GM18858 (cell line): ENCODE measurements around the gene GPR108.
A peak's percentile ranks its signal among the peaks of the same experiment; 100 is the strongest.
"Not testable (repeated sequence)": the region's sequence is repeated elsewhere in the genome, so short reads cannot be mapped to it uniquely, and the experiment has no call there.

Experiments used
- ATAC-seq: cut with Tn5 transposase; IDR thresholded peaks from one replicate; pipeline ENCODE4 v1.9.1; 2021; ENCODE audit not compliant: unreplicated experiment

GPR108 gene

GRCh38 chr19:6761053-6761676 is 23.8 kb upstream of the GPR108 start:
- ATAC-seq = no peak

- no peak for ATAC-seq
Observed at GRCh38 chr19:6760606-6761005, 23.2 kb upstream of the GPR108 start.

DNA sequence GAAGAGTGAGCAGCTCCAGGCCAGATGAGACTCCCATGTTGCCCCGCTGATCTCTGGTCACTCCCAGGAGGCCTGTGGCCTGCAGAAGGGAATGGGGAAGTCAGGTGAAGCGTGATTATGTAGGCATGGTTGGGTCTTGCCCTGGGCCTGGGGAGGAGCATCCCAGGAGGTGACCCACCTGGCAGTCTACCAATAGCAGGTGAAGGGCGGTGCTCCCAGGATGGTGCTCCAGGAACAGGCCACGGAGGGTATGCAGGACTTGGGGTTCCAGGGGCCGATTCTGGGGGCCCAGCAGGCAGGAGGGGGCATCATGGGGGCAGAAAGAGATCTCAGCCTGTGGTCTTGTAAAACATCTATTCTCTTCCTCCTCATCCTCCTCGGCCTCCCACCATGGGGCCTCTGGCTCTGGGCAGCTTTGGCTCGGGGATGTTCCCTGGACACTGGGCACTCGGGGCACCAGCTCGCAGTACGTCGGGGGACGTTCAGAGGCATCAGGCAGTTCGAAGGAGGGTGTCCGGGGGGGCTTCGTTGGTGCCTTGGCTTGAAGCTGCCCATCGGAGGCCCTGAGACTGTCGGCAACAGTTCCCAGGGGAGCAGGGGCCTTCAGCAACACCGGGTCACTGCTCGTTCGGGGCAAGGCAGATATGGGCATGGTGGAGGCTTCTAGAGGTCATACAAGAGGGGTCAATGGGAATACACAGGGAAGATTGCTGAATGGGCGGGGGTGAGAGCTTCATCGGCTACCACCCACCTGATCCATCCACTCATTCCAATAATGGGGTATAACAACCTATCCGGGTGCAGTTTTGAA is 17.5 kb upstream of the GPR108 start:
- no peak for ATAC-seq

DNA sequence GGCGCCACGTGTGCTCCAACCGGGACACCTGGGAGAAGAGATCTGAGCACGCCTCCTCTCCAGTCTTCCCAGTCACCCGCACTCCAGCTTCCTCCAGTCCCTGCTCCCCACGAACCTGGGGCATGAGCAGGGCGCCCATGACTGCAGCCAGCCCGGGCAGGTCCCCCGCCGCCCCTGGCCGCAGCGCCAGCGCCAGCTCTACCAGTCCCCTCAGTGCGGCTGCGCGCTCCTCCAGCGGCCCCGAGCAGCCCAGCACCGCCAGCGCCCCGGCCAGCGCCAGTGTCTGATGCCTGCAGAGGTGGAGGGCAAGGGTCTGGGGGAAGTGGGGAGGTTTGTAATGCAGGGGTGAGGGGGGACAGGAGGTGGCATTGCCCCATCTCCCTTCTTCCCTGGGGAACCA is 16.8 kb upstream of the GPR108 start:
- ATAC-seq = no peak

GRCh38 chr19:6753178-6754031 is 16.0 kb upstream of the GPR108 start:
- ATAC-seq = peak; percentile 59

GRCh38 chr19:6752256-6753177 is 15.1 kb upstream of the GPR108 start:
- no peak for ATAC-seq

DNA sequence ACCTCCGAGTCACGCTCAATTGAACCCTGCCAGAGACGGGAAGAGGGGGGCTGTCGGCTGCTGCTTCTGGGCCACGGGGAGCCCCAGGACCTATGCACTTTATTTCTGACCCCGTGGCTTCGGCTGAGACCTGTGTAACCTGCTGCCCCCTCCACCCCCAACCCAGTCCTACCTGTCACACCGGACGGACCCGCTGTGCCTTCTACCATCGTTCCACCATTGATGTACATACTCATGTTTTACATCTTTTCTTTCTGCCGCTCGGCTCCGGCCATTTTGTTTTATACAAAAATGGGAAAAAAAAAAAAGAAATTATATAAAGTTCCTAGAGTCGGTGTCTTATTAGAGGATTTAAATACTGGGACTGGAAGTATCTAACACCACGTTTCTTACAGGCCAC is 13.8 kb upstream of the GPR108 start:
- ATAC-seq = no peak

GRCh38 chr19:6750062-6750461 is 12.7 kb upstream of the GPR108 start:
- ATAC-seq = no peak

DNA sequence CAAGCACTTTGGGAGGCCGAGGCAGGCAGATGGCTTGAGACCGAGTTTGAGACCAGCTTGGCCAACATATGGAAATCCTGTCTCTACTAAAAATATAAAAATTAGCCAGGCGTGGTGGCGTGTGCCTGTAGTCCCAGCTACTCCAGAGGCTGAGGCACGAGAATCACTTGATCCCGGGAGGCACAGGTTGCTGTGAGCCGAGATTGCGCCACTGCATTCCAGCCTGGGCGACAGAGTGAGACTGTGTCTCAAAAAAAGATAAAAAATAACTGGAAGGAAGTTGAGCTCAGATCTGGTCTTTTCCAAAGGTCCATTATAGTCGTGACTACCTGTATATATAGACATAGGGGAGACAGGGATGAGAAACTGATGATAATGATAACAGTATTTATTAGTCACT is 11.2 kb upstream of the GPR108 start:
- ATAC-seq = not testable (repeated sequence)

GRCh38 chr19:6745965-6746364 is 8.6 kb upstream of the GPR108 start:
- ATAC-seq = no peak

- no peak for ATAC-seq
Observed at GRCh38 chr19:6744381-6745301, 7.3 kb upstream of the GPR108 start.

DNA sequence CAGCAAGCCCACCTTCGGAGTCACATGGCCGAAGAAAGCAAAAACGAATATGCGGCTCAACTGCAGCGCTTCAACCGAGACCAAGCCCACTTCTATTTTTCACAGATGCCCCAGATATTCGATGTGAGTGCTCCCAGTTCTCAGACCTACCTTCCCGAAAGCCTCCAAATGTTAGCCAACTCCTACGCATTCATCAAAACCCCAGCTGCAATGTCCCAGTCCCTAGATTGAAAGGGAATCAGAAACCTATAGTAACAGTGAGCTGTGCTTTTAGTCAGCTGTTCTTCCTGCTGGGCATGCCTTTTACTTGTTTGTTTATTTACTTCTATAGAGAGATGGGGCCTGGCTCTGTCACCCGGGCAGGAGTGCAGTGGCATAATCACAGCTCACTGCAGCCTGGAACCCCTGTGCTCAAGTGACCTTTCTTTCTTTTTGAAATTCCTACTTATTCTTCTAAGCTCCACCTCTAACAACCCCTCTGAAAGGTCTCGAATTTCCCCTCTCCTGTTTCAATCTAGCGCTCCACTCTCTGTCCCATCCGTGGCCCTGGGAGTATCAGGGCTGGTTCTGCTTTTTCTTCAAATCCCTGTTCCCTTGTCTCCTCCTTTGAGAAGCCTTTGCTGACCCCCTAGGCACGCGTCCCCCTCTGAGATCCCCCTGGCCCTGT is 6.5 kb upstream of the GPR108 start:
- ATAC-seq = no peak

- no peak for ATAC-seq
Observed at GRCh38 chr19:6743066-6743465, 5.7 kb upstream of the GPR108 start.

DNA sequence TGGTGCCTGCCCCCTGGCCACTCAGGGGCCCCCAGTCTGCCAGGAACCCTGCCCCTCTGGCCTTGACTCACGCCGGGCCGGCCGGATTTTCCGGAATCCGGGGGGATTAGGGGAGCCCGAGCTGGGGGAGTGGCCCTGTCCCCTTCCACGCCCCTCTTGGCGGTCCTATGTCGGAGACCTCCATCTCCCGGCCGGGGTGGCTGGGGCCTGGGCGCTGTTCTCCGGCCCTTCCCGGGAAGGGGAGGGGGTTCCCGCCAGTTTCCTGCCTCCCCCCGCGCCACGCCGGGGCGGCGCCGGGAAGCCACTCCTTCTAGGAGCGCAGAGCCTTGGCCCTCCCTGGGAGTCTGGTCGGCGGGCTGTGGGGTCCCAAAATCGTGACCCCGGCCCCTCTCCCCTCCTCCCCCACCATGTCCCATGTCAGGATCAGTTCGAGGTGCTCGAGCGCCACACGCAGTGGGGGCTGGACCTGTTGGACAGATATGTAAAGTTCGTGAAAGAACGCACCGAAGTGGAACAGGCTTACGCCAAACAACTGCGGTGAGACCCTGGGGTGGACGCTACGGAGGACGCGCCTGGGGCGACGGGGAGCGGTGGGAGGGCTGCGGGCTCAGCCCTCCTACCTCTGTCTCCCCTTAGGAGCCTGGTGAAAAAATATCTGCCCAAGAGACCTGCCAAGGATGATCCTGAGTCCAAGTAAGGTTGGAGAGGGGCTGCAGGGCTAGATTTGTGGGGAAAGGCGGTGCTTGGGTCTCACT is 3.4 kb upstream of the GPR108 start:
- ATAC-seq = no peak

GRCh38 chr19:6739883-6740588 is 2.7 kb upstream of the GPR108 start:
- no peak for ATAC-seq

DNA sequence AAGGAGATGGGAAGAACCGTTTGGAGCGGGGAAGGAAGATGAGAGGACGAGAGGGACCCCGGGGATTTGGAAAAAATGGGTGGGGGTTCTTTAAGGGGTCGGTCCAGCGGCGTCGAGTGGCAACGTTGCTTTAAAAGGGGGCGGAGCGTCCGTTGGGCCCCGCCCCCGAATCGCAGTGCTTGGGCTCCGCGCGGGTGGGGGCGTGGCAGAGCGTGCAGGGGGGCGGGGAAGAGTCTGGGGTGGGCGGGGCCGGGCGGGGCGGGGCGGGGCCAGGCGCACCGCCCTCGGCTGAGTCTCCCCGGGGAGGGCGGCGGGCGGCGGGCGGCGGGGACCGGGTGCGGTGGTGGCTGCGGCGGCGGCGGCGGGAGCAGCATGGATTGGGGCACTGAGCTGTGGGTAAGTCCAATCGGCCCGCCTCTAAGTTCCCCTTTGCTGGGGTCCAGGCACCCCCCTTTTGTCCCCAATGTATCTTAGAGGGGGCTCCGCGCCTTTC is 2.1 kb upstream of the GPR108 start, which contains the start of gene TRIP10:
TSS of gene TRIP10 (plus strand) at position 291 of the 493 bp plus-strand sequence. CDS start at position 373, 82 bp downstream.
- no peak for ATAC-seq

GRCh38 chr19:6738787-6739389 is 1.5 kb upstream of the GPR108 start:
- no peak for ATAC-seq
